GM11168 (cell line): ENCODE data around the gene RPL31.
"Not testable (repeated sequence)": the region's sequence is repeated elsewhere in the genome, so short reads cannot be mapped to it uniquely, and the experiment has no call there.

Experiments used
- in situ Hi-C: fragments of 300-500 bp; cut with MboI; formaldehyde crosslinking; loops from one replicate; pipeline ENCODE4 v1.12.0; 2022; ENCODE audit warnings: low sequenced_read_pairs; ENCODE audit not compliant: unreplicated experiment

Gene RPL31

DNA sequence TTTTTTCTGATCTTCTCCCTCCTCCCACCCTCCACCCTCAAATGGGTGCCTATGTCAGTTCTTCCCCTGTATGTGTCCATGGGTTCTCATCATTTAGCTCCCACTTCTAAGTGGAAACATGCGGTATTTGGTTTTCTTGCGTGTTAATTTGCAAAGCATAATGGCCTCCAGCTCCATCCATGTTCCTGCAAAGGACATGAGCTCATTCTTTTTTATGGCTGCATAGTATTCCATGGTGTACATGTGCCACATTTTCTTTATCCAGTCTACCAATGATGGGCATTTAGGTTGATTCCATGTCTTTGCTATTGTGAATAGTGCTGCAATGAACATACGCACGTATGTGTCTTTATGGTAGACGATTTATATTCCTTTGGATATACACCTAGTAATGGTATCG, 48.8 kb downstream of the RPL31 start:
- in situ Hi-C loops, result not testable (repeated sequence)

DNA sequence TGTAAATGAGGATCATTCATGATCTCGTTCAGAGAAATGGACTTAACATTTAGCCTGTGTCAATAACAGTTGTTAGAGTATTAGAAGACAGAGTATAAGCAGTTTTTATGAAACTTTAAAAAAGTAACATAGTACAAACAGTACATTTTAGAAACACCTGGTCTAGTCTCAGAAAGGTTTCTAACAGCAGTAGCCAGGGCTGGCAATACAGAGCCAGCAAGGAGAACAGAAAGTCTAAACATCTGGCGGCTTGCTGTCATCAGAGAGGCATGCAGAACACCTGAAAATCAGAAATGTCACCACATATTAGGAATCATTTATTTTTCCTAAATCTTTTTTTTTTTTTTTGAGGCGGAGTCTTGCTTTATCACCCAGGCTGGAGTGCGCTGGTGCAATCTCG, 50.1 kb downstream of the RPL31 start:
- in situ Hi-C loops, result no loop called here

DNA sequence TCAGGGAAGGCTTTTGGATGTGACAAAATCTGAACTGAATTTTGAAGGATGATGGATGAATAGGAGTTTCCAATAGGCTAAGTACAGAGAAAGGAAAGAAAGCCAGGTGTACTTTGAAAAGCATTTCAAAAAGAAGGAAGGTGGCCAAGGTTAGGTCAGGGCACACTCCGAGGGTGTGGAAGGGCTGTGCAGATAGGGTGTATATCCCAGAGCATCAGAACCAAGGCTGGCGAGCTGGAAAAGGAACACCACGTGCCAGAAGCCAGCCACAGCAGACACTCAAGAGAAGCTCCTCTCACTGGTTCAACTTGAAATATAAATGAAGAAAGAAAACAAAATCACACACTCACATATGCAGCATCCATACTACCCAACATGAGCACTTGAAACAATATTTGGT, 51.0 kb downstream of the RPL31 start:
- in situ Hi-C loops, result no loop called here
